ENCODE measurements around the gene UNC5C.

DNA sequence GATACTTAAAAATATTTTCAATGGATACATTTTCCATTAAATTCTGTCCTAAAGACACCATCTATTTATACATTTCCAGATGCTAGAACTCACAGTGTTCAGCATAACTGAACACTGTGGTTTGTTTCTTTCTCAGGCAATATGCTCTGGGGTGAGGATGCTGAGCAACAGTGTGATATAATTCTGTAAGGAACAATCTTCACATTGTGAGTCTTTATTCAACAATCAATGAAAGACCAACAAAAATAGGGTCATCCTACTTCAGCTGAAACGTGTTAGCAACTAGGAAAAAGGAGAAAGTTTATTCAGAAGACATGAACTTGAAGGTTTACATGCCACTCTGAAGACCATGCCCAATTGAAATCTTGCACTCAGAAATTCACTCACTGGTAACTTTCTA, 284.8 kb downstream of the UNC5C start:
- TF ChIP-seq TEAD4 (IDR thresholded peaks at IDR 0.05; ENCODE audit: borderline replicate concordance, insufficient read depth) (no peak), GABPA (IDR thresholded peaks at IDR 0.05; ENCODE audit: low read depth) (no peak), YY1 (IDR thresholded peaks at IDR 0.05; ENCODE audit: low read depth) (no peak), EP300 (IDR thresholded peaks at IDR 0.05; ENCODE audit: borderline replicate concordance in 1 of 2, low read depth in 1 of 2, low read length in 1 of 2) (no peak), MEF2A (IDR thresholded peaks at IDR 0.05; ENCODE audit: borderline replicate concordance, low read depth) (no peak), TCF12 (IDR thresholded peaks at IDR 0.05) (no peak), JUND (IDR thresholded peaks at IDR 0.05) (no peak), SIN3A (IDR thresholded peaks at IDR 0.05; ENCODE audit: borderline replicate concordance, low read depth, low read length) (no peak)
- TF ChIP-seq, protein P1, sequence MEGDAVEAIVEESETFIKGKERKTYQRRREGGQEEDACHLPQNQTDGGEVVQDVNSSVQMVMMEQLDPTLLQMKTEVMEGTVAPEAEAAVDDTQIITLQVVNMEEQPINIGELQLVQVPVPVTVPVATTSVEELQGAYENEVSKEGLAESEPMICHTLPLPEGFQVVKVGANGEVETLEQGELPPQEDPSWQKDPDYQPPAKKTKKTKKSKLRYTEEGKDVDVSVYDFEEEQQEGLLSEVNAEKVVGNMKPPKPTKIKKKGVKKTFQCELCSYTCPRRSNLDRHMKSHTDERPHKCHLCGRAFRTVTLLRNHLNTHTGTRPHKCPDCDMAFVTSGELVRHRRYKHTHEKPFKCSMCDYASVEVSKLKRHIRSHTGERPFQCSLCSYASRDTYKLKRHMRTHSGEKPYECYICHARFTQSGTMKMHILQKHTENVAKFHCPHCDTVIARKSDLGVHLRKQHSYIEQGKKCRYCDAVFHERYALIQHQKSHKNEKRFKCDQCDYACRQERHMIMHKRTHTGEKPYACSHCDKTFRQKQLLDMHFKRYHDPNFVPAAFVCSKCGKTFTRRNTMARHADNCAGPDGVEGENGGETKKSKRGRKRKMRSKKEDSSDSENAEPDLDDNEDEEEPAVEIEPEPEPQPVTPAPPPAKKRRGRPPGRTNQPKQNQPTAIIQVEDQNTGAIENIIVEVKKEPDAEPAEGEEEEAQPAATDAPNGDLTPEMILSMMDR (IDR thresholded peaks at IDR 0.05): no peak
